ENCODE data around the gene C9orf85. TPM values are rescaled to one million over a fixed set of nuclear protein-coding genes. Genes with fewer than 3 reads are reported as not detected.

Gene C9orf85
- total and polyA plus RNA-seq, 2 donors (not counting 3 experiments of a cell fraction or from before 2014, with no cell fraction given) = 8.3 to 11.3 TPM

GRCh38 chr9:71895955-71896354, 15.5 kb upstream of the C9orf85 start:
- no TSS peak for BruUV-seq (replicated peaks)
- H2AFZ ChIP-seq (ENCODE audit: low read depth, low read length) = no peak overlapping the region
- H3K79me2 ChIP-seq (ENCODE audit: control insufficient read depth, insufficient read depth, low read length) = peaks cover 66% of the 10 kb centered on the region
- intact Hi-C loops (cut with micrococcal nuclease) = no loop called here
- no peak overlapping the region for H3K4me3 ChIP-seq (replicated peaks in 1 of 3; ENCODE audit: insufficient read depth in 1 of 3, low read depth in 1 of 3, low read length in 3 of 3)
- peaks cover 16% of the 10 kb centered on the region for H4K20me1 ChIP-seq (replicated peaks; ENCODE audit: control insufficient read depth, extremely low read depth, insufficient read depth, low read length)
- no peaks in the 10 kb centered on the region for H3K27me3 ChIP-seq (ENCODE audit: control insufficient read depth in 2 of 2, insufficient read depth in 2 of 2, low read length in 2 of 2)
- DNase-seq (ENCODE audit: low read depth, low spot score) (no peak), FAIRE-seq (no peak)
- H3K9ac ChIP-seq (replicated peaks; ENCODE audit: extremely low read depth, insufficient read depth, low read length) = no peak overlapping the region
- H3K9me3 ChIP-seq (replicated peaks; ENCODE audit: control insufficient read depth, insufficient read depth, low read length) = no peaks in the 10 kb centered on the region
- CTCF ChIA-PET = no interaction called here
- H3K4me1 ChIP-seq (ENCODE audit: control insufficient read depth, extremely low read depth, insufficient read depth, low read length) = no peaks in the 10 kb centered on the region
- POLR2A ChIA-PET = no interaction called here
- H3K27ac ChIP-seq (ENCODE audit: insufficient read depth, low read depth, low read length) = no peak overlapping the region
- H3K36me3 ChIP-seq (ENCODE audit: control insufficient read depth in 2 of 2, extremely low read depth in 1 of 2, insufficient read depth in 2 of 2, low read length in 2 of 2) = no peaks in the 10 kb centered on the region
- TF ChIP-seq JUN (IDR thresholded peaks at IDR 0.05; ENCODE audit: borderline replicate concordance, insufficient read depth, insufficient read length, low read depth) (no peak), MAX (IDR thresholded peaks at IDR 0.05; ENCODE audit: insufficient read depth, insufficient read length) (no peak), POLR2AphosphoS5 (IDR thresholded peaks at IDR 0.05; ENCODE audit: insufficient read depth, low read depth, low read length) (no peak), EZH2 (IDR thresholded peaks at IDR 0.05; ENCODE audit: borderline replicate concordance, low read depth, low read length, severe bottlenecking) (no peak), POLR2A (IDR thresholded peaks at IDR 0.05; ENCODE audit: low read depth, low read length) (no peak), GATA2 (IDR thresholded peaks at IDR 0.05; ENCODE audit: insufficient read depth, insufficient read length, low read depth, low read length) (no peak)
- dilution Hi-C loops (cut with MboI; ENCODE audit: extremely low pct_ligation_motif_present, low sequenced_read_pairs) = no loop called here
- no peak overlapping the region for H3K4me2 ChIP-seq (ENCODE audit: insufficient read depth, low read length)
- H3K9me1 ChIP-seq (replicated peaks; ENCODE audit: control insufficient read depth, extremely low read depth, insufficient read depth, low read length) = no peaks in the 10 kb centered on the region

GRCh38 chr9:71896761-71897160, 14.7 kb upstream of the C9orf85 start:
- POLR2A ChIA-PET = interaction anchor here (1.4 kb wide), 1 partner anchor 14 kb away, joined by 4 read pairs; the partner anchor contains the start of genes ABHD17B and C9orf85
- Histone ChIP-seq H4K20me1 (replicated peaks; ENCODE audit: control insufficient read depth, extremely low read depth, insufficient read depth, low read length) (peaks cover 10% of the 10 kb centered on the region), H3K27me3 (ENCODE audit: control insufficient read depth in 2 of 2, insufficient read depth in 2 of 2, low read length in 2 of 2) (no peaks in the 10 kb centered on the region), H3K9me1 (replicated peaks; ENCODE audit: control insufficient read depth, extremely low read depth, insufficient read depth, low read length) (no peaks in the 10 kb centered on the region), H3K27ac (ENCODE audit: insufficient read depth, low read depth, low read length) (no peak overlapping the region), H3K4me1 (ENCODE audit: control insufficient read depth, extremely low read depth, insufficient read depth, low read length) (no peaks in the 10 kb centered on the region), H3K4me3 (replicated peaks in 1 of 3; ENCODE audit: insufficient read depth in 1 of 3, low read depth in 1 of 3, low read length in 3 of 3) (no peak overlapping the region), H3K9me3 (replicated peaks; ENCODE audit: control insufficient read depth, insufficient read depth, low read length) (no peaks in the 10 kb centered on the region), H3K9ac (replicated peaks; ENCODE audit: extremely low read depth, insufficient read depth, low read length) (no peak overlapping the region), H3K79me2 (ENCODE audit: control insufficient read depth, insufficient read depth, low read length) (peaks cover 65% of the 10 kb centered on the region), H3K36me3 (ENCODE audit: control insufficient read depth in 2 of 2, extremely low read depth in 1 of 2, insufficient read depth in 2 of 2, low read length in 2 of 2) (no peaks in the 10 kb centered on the region), H2AFZ (ENCODE audit: low read depth, low read length) (no peak overlapping the region), H3K4me2 (ENCODE audit: insufficient read depth, low read length) (no peak overlapping the region)
- dilution Hi-C loops (cut with MboI; ENCODE audit: extremely low pct_ligation_motif_present, low sequenced_read_pairs) = no loop called here
- DNase-seq (ENCODE audit: low read depth, low spot score) (no peak), FAIRE-seq (no peak)
- CTCF ChIA-PET = interaction anchor here (1.5 kb wide), 1 partner anchor 9 kb away, joined by 3 read pairs; no protein-coding TSS in a partner anchor
- intact Hi-C loops (cut with micrococcal nuclease) = no loop called here
- no TSS peak for BruUV-seq (replicated peaks)
- no peak for TF ChIP-seq MYC (IDR thresholded peaks at IDR 0.05; ENCODE audit: low read depth, low read length)
- no peak for TF ChIP-seq GATA2 (IDR thresholded peaks at IDR 0.05; ENCODE audit: insufficient read depth, insufficient read length, low read depth, low read length)
- no peak for TF ChIP-seq CTCF (IDR thresholded peaks at IDR 0.05; ENCODE audit: extremely low read depth in 1 of 2, insufficient read depth in 1 of 2, low read depth in 1 of 2, low read length in 2 of 2)
- no peak for TF ChIP-seq EZH2 (IDR thresholded peaks at IDR 0.05; ENCODE audit: borderline replicate concordance, low read depth, low read length, severe bottlenecking)
- TF ChIP-seq POLR2AphosphoS5 (IDR thresholded peaks at IDR 0.05; ENCODE audit: insufficient read depth, low read depth, low read length) = no peak
- TF ChIP-seq MAX (IDR thresholded peaks at IDR 0.05; ENCODE audit: insufficient read depth, insufficient read length) = no peak
- TF ChIP-seq JUN (IDR thresholded peaks at IDR 0.05; ENCODE audit: borderline replicate concordance, insufficient read depth, insufficient read length, low read depth) = no peak
- no peak for TF ChIP-seq POLR2A (IDR thresholded peaks at IDR 0.05; ENCODE audit: low read depth, low read length)
- no peak for TF ChIP-seq FOS (IDR thresholded peaks at IDR 0.05; ENCODE audit: borderline replicate concordance, insufficient read depth, low read length)
